GM08714 (cell line): Measurements from ENCODE around the gene TGFB2.

ENCODE experiments used
- H3K4me3 ChIP-seq: fragments of 200-500 bp; sonication (Bioruptor generic); 2 replicates; pipeline ENCODE4 v1.5.1; 2014; ENCODE audit warnings: mild to moderate bottlenecking, low read length, inconsistent platforms
- ZNF274 ChIP-seq: IDR thresholded peaks from 2 replicates; pipeline ENCODE4 v1.6.1; 2012; ENCODE audit warnings: mild to moderate bottlenecking, low read depth, low read length

The TGFB2 gene

GRCh38 chr1:218347723-218348627 lies 2.8 kb downstream of the TGFB2 start:
- TF ChIP-seq ZNF274 = no peak
- H3K4me3 ChIP-seq = no peak overlapping the region

GRCh38 chr1:218348628-218349071 lies 3.5 kb downstream of the TGFB2 start:
- no peak for TF ChIP-seq ZNF274
- no peak overlapping the region for H3K4me3 ChIP-seq

DNA sequence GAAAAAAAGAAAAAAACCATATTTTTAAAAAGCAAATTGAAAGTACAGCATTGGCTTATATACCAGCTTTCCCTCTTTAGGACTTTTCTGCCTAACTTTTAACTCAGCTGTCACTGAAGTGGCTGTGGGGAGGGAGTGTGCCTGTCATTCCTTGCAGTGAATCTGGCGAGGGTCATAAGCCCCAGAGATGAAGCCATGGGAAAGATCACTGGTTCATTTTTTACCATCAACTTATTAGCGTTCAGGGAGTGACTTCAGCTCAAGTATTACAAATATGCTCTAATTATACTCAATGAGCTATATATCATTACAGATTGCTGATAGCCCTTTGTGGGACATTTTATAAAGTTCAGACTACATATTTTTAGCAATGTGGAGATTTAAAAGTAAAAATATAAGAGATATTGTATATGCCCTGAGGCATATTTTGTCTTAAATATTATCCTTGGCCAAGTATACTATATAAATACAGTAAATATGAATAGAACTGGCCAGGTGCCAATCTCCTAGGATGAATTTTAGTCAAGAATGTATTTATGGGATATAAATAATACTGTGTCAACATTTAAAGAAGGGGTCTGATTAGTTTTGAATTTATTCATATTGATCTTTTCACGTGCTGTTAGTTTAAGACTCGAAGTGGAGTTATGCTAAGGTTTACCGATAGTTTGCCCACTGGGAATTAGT lies 4.4 kb downstream of the TGFB2 start:
- no peak overlapping the region for H3K4me3 ChIP-seq
- no peak for TF ChIP-seq ZNF274

DNA sequence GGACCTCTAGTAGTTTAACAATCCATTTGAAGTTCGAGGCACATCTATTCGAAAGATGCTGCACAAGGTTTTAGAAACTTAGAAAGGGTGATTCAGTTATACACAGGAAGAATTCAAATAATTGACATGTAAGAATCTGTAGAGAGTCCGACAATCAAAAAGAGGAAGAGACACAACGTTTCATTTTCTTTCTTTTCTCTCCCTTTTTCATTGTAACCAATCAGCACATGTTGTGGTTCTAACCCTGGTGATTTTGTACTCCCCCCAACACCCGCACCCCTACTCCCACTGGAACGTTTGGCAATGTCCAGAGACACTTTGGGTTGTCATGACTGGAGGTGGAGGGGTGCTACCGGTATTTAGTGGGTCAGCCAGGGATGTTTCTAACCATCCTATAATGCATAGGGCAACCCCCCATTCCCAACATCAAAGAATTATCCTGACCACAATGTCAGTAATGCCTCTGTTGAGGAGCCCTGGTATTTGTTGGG lies 4.9 kb downstream of the TGFB2 start:
- no peak overlapping the region for H3K4me3 ChIP-seq
- no peak for TF ChIP-seq ZNF274

- H3K4me3 ChIP-seq = no peak overlapping the region
- TF ChIP-seq ZNF274 = no peak
Measured at GRCh38 chr1:218350801-218351266, 5.7 kb downstream of the TGFB2 start.

DNA sequence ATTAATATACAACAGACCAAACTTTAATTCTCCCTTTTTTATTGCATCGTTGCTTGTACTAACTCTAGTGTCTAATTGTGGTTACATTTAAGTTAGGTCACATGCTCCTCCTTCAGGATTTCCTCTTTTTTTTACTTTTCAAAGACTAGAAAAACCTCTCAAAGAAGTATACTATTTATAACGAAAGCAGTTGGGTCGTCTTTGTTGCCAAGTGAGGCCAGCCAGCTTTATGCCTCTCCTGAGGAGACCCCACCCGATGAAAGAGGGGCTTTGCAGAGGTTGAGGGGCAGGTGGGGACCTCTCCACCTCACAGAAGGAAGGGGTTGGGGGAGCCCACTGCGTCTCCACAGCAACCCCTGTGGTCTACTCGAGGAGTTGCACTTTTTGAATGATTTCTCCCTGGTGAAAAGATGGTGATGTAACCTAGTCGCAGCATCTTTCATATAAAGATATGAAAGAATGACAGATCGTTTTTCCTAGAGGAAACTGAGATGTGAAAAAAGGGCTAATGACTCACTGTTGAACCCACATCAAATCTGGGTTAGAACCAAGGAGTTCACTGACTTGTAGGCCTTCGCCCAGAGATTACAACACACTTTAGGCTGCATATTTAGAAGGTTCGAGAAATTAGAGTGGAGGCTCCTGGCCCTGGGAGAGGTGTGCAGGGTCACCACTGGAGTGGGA lies 6.4 kb downstream of the TGFB2 start:
- no peak for TF ChIP-seq ZNF274
- peak overlapping the region; percentile 49; the same call in 1 of the 2 replicates for H3K4me3 ChIP-seq

- no peak overlapping the region for H3K4me3 ChIP-seq
- no peak for TF ChIP-seq ZNF274
Measured at GRCh38 chr1:218352075-218352438, 6.9 kb downstream of the TGFB2 start.

DNA sequence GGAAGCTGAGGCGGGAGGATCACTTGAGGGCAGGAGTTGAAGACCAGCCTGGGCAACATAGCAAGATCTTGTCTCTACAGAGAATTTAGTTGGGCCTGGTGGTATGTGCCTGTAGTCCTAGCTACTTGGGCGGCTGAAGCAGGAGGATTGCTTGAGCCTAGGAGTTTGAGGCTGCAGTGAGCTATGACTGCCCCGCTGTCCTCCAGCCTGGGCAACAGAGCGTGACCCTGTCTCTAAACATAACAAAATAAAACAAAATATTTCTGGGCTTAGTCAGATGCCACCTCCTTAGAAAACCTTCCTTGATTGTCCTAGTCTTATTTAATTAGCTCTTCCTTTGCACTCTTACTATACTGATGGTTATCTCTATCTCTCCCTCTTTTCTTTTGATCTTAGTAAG lies 8.5 kb downstream of the TGFB2 start:
- no peak for TF ChIP-seq ZNF274

GRCh38 chr1:218355278-218355677 lies 10.1 kb downstream of the TGFB2 start:
- no peak overlapping the region for H3K4me3 ChIP-seq
- no peak for TF ChIP-seq ZNF274

More for the DNA sequence above, 8.5 kb downstream of the TGFB2 start:
- H3K4me3 ChIP-seq = no peak overlapping the region

- no peak for TF ChIP-seq ZNF274
- H3K4me3 ChIP-seq = no peak overlapping the region
Measured at GRCh38 chr1:218357211-218357892, 12.2 kb downstream of the TGFB2 start.

- H3K4me3 ChIP-seq = no peak overlapping the region
- TF ChIP-seq ZNF274 = no peak
Measured at GRCh38 chr1:218357893-218358232, 12.7 kb downstream of the TGFB2 start.

DNA sequence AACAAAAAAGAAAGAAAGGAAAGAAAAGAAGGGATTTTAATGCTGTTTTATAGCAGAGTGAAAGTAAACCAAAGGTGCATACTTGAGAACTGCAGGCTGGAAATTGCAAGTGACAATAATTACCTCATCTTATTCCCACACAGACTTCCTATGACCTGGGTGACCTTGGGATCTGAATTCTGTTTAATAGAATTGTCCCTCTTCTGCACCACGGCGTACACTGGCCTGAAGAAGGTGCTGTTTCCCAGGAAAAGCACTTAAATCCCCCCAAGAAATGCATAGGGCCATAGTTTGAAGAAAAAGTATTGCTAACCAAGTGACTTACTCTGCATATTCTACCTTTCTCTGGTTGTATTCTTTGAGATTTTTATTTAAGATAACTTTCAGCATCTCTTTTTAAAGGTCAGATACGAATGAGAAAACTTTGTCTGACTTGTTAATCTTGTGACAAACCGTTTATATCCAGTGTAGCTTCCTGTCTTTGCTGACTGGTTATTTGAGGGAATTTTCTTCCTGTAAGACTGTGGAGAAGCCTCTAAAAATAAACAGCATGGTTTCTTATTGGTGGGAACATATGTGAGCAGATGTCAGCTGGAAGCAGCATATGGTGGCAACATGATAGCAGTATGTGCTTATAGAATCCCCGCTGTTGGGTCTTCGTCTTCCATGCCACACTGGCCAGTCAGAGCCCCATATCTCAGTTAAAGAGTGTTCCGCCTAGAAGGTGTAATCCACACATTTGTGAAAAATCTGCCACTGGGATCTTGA lies 16.3 kb downstream of the TGFB2 start:
- H3K4me3 ChIP-seq = no peak overlapping the region
- no peak for TF ChIP-seq ZNF274

- no peak for TF ChIP-seq ZNF274
- no peak overlapping the region for H3K4me3 ChIP-seq
Measured at GRCh38 chr1:218362418-218363076, 17.4 kb downstream of the TGFB2 start.
